GM12878 (cell line): ENCODE measurements around the gene RNU1-2. TPM values are rescaled to one million over a fixed set of nuclear protein-coding genes. Genes with fewer than 3 reads are reported as not detected.

Source experiments
- ATF2 ChIP-seq: IDR thresholded peaks from 2 replicates; pipeline ENCODE4 v1.6.1; 2012; ENCODE audit warnings: low read length, inconsistent platforms
- BCLAF1 ChIP-seq: fragments of 450-650 bp; IDR thresholded peaks from 2 replicates; pipeline ENCODE4 v1.6.1; 2017; ENCODE audit warnings: antibody characterized with exemption, mild to moderate bottlenecking, moderate library complexity
- CBX3 ChIP-seq: fragments of 200-600 bp; sonication (generic); IDR thresholded peaks from 2 replicates; pipeline ENCODE4 v1.6.1; 2016; ENCODE audit warnings: low read depth, borderline replicate concordance
- CBX5 ChIP-seq: sonication (generic); IDR thresholded peaks from 2 replicates; pipeline ENCODE4 v1.6.1; 2016; ENCODE audit warnings: low read depth, moderate library complexity, mild to moderate bottlenecking, inconsistent platforms
- EED ChIP-seq: sonication (generic); IDR thresholded peaks from 2 replicates; pipeline ENCODE4 v1.6.1; 2016; ENCODE audit warnings: antibody characterized with exemption, low read depth
- EP300 ChIP-seq, 2 experiments: fragments of 150-350 bp in 1 of 2; IDR thresholded peaks; 2 replicates each; pipeline ENCODE4 v1.6.1; 2011 to 2012; ENCODE audit warnings: low read depth in 2 of 2, low read length in 2 of 2, borderline replicate concordance in 1 of 2, improper control_type of control experiment in 1 of 2, inconsistent platforms in 1 of 2; ENCODE audit not compliant: control insufficient read depth in 1 of 2
- GABPA ChIP-seq: IDR thresholded peaks from 2 replicates; pipeline ENCODE4 v1.6.1; 2014; ENCODE audit warnings: antibody characterized with exemption, low read depth, mild to moderate bottlenecking, inconsistent platforms
- HDGF ChIP-seq: fragments of 450-650 bp; IDR thresholded peaks from 2 replicates; pipeline ENCODE4 v1.6.1; 2016; ENCODE audit warnings: antibody characterized with exemption
- NFYB ChIP-seq: IDR thresholded peaks from 2 replicates; pipeline ENCODE4 v1.6.1; 2011; ENCODE audit warnings: low read depth, mild to moderate bottlenecking, low read length, improper control_type of control experiment, moderate library complexity; ENCODE audit not compliant: insufficient read depth
- POLR2AphosphoS2 ChIP-seq: IDR thresholded peaks from 2 replicates; pipeline ENCODE4 v1.6.1; 2011; ENCODE audit warnings: low read depth, mild to moderate bottlenecking, low read length, improper control_type of control experiment, moderate library complexity
- POLR2AphosphoS5 ChIP-seq: IDR thresholded peaks from 2 replicates; pipeline ENCODE4 v1.6.1; 2011; ENCODE audit warnings: mild to moderate bottlenecking, low read length, inconsistent platforms
- REST ChIP-seq: IDR thresholded peaks from 2 replicates; pipeline ENCODE4 v1.6.1; 2012; ENCODE audit warnings: mild to moderate bottlenecking, low read depth, low read length
- RUNX3 ChIP-seq: IDR thresholded peaks from 2 replicates; pipeline ENCODE4 v1.6.1; 2012; ENCODE audit warnings: low read length, inconsistent platforms
- SREBF1 ChIP-seq: IDR thresholded peaks from 2 replicates; pipeline ENCODE4 v1.6.1; 2012; ENCODE audit warnings: mild to moderate bottlenecking, low read length
- ZNF24 ChIP-seq: fragments of 450-650 bp; IDR thresholded peaks from 2 replicates; pipeline ENCODE4 v1.6.1; 2017; ENCODE audit warnings: antibody characterized with exemption, mild to moderate bottlenecking
- ZNF687 ChIP-seq: fragments of 450-650 bp; IDR thresholded peaks from 2 replicates; pipeline ENCODE4 v1.6.1; 2017; ENCODE audit warnings: mild to moderate bottlenecking, moderate library complexity
- ZSCAN29 ChIP-seq: fragments of 450-650 bp; IDR thresholded peaks from 2 replicates; pipeline ENCODE4 v1.6.1; 2017; ENCODE audit warnings: mild to moderate bottlenecking, moderate library complexity
- ZZZ3 ChIP-seq: IDR thresholded peaks from 2 replicates; pipeline ENCODE4 v1.6.1; 2011; ENCODE audit warnings: low read depth; ENCODE audit not compliant: control insufficient read depth, insufficient read length
- polyA plus RNA-seq, 11 experiments: library from polyadenylated mRNA; depleted of rRNA in 4 of 11; unstranded in 6 of 11; stranded (reverse) in 5 of 11; fragments of >200 nt; fragmentation: Nextera tagmentation in 4 of 11; fragmentation: Illumina TruSeq in 1 of 11; extraction: Ambion mirVana in 4 of 11; extraction: Trizol in 1 of 11; gene quantifications; 1 replicate in 1 of 11; 2 replicates in 10 of 11; pipeline versions ENCODE4 v1.2.1 to v1.2.3, GENCODE V29; 2011 to 2016; ENCODE audit warnings: inconsistent platforms in 2 of 11, missing spikeins in 2 of 11, low read depth in 1 of 11
- total RNA-seq, 4 experiments: library from RNA; depleted of rRNA in 3 of 4; stranded (reverse); fragments of >200 nt in 3 of 4; fragmentation: Illumina TruSeq in 1 of 4; extraction: Trizol in 1 of 4; gene quantifications; 2 replicates each; pipeline versions ENCODE4 v1.2.1 to v1.2.3, GENCODE V29; 2013 to 2021

RNU1-2 gene
- total and polyA plus RNA-seq, 10 of the 15 experiments (the other 5 are each of a cell fraction or from before 2014, with no cell fraction given), result under 0.01 to 20,946 (median 4.7) TPM; not detected in 2

- TF ChIP-seq RUNX3 (no peak), GABPA (peak; percentile 84), ZNF24 (no peak), ZZZ3 (no peak), EED (no peak), CBX5 (no peak), SREBF1 (no peak), EP300 (IDR thresholded peaks at IDR 0.05; ENCODE audit: borderline replicate concordance in 1 of 2, control insufficient read depth in 1 of 2, low read depth in 2 of 2, low read length in 2 of 2) (no peak), NFYB (peak; percentile 68; the same call in 1 of the 2 replicates), CBX3 (no peak), BCLAF1 (no peak), POLR2AphosphoS2 (no peak), ZNF687 (peak; percentile 37), POLR2AphosphoS5 (no peak), REST (no peak), HDGF (peak; percentile 68; the same call in 1 of the 2 replicates), ZSCAN29 (no peak), ATF2 (no peak)
These were observed 8.9 kb downstream of the RNU1-2 start (continued) for GRCh38 chr1:16904560-16905109.
